ENCODE measurements around the gene ETV2.

- no peak for TF ChIP-seq SIN3A (IDR thresholded peaks at IDR 0.05; ENCODE audit: borderline replicate concordance, low read depth, low read length)
- no peak for TF ChIP-seq CTCF (IDR thresholded peaks at IDR 0.05)
- TF ChIP-seq TCF12 (IDR thresholded peaks at IDR 0.05) = no peak
- no peak for TF ChIP-seq RXRA (IDR thresholded peaks at IDR 0.05; ENCODE audit: borderline replicate concordance, low read depth)
- no peak for TF ChIP-seq RFX5 (IDR thresholded peaks at IDR 0.05; ENCODE audit: low read length)
- no peak for TF ChIP-seq MAX (IDR thresholded peaks at IDR 0.05; ENCODE audit: low read depth)
- no peak for TF ChIP-seq POLR2AphosphoS5 (IDR thresholded peaks at IDR 0.05; ENCODE audit: low read depth, low read length)
These were observed 45.6 kb upstream of the ETV2 start for GRCh38 chr19:35595928-35596327.

Measured in SK-N-SH (cell line).